ENCODE data around the gene CLCN1. TPM values are rescaled to one million over a fixed set of nuclear protein-coding genes. Genes with fewer than 3 reads are reported as not detected.

The CLCN1 gene
- total RNA-seq, 1 experiment from 2014 or later: 0.13 TPM

- H3K56ac ChIP-seq (ENCODE audit: insufficient read length, low read depth, low read length): no peak overlapping the region
- H3K4ac ChIP-seq (ENCODE audit: low read depth, low read length): no peak overlapping the region
- H3K27me3 ChIP-seq (ENCODE audit: insufficient read depth, low read length): no peaks in the 10 kb centered on the region
- no peak overlapping the region for H4K5ac ChIP-seq (ENCODE audit: insufficient read length, low read depth, low read length)
- H4K8ac ChIP-seq (replicated peaks; ENCODE audit: insufficient read length, low read depth, low read length): no peak overlapping the region
- no peak overlapping the region for H2BK12ac ChIP-seq (ENCODE audit: insufficient read length, low read depth, low read length)
- H3K9me3 ChIP-seq (ENCODE audit: control insufficient read depth, low read depth, low read length): no peaks in the 10 kb centered on the region
- H2AFZ ChIP-seq (ENCODE audit: low read length): no peak overlapping the region
- H3K79me2 ChIP-seq (ENCODE audit: insufficient read depth, low read length): no peaks in the 10 kb centered on the region
- H3K4me3 Mint-ChIP-seq: no peak overlapping the region
- peaks cover 11% of the 10 kb centered on the region for H3K27me3 Mint-ChIP-seq (ENCODE audit: low read depth)
- H3K9me3 Mint-ChIP-seq: no peaks in the 10 kb centered on the region
- no peak overlapping the region for H2BK120ac ChIP-seq (ENCODE audit: low read depth, low read length, poor library complexity, severe bottlenecking)
- H3K27ac Mint-ChIP-seq: no peak overlapping the region
- H3K4me1 ChIP-seq (ENCODE audit: insufficient read depth, low read length): no peaks in the 10 kb centered on the region
- H3K79me1 ChIP-seq (ENCODE audit: insufficient read depth, low read depth, low read length, poor library complexity, severe bottlenecking): no peaks in the 10 kb centered on the region
- no peak overlapping the region for H3K14ac ChIP-seq (ENCODE audit: insufficient read depth, low read length)
- H2BK15ac ChIP-seq (ENCODE audit: low read depth, low read length): no peak overlapping the region
- no peaks in the 10 kb centered on the region for H3K23me2 ChIP-seq (ENCODE audit: insufficient read length, low read depth, low read length, poor library complexity, severe bottlenecking)
- H3K4me2 ChIP-seq (ENCODE audit: insufficient read depth, insufficient read length, low read length): no peak overlapping the region
- H3T11ph ChIP-seq (ENCODE audit: low read length): no peak overlapping the region
- no peak overlapping the region for H3K27ac ChIP-seq (ENCODE audit: insufficient read length, low read depth, low read length)
- H2BK20ac ChIP-seq (ENCODE audit: low read depth, low read length, poor library complexity, severe bottlenecking): no peak overlapping the region
- no peak overlapping the region for H3K18ac ChIP-seq (ENCODE audit: insufficient read length, low read depth, low read length)
- H3K23ac ChIP-seq (ENCODE audit: insufficient read length, low read depth, low read length): no peak overlapping the region
- H4K91ac ChIP-seq (ENCODE audit: insufficient read length, low read depth, low read length): no peak overlapping the region
- peaks cover 4 to 5% of the 10 kb centered on the region in 2 experiments; a peak in 1 of 4 replicates for H3K4me1 Mint-ChIP-seq
- H2BK5ac ChIP-seq (ENCODE audit: insufficient read length, low read length): no peak overlapping the region
- no peaks in the 10 kb centered on the region for H4K20me1 ChIP-seq (ENCODE audit: control insufficient read depth, insufficient read depth, insufficient read length)
- H3K36me3 Mint-ChIP-seq (ENCODE audit: insufficient read depth in 1 of 3, low read depth in 3 of 3): peaks cover 0 to 10% (median 10%) of the 10 kb centered on the region in 3 experiments; a peak in 4 of 7 replicates
- no peak for TF ChIP-seq CTCF (conservative IDR thresholded peaks at IDR 0.05)
- WGBS (ENCODE audit: extremely low coverage, insufficient read length, low lambda C conversion rate): no CpG with 5 or more reads among the region's 5 CpGs
- H3K9ac ChIP-seq (ENCODE audit: extremely low read depth, insufficient read length, low read length): no peak overlapping the region
- no peak for DNase-seq
- H2AK5ac ChIP-seq (ENCODE audit: insufficient read length, low read length): no peak overlapping the region
Measured at GRCh38 chr7:143269251-143269650, 46.7 kb upstream of the CLCN1 start.
